ENCODE measurements around the gene CUL3.

- TF ChIP-seq CTCF (IDR thresholded peaks at IDR 0.05; ENCODE audit: poor library complexity) (no peak), EZH2 (IDR thresholded peaks at IDR 0.05; ENCODE audit: borderline replicate concordance) (no peak), EZH2phosphoT487 (IDR thresholded peaks at IDR 0.05; ENCODE audit: low read depth, severe bottlenecking, unreplicated experiment) (no peak)
These were observed 915 bp downstream of the CUL3 start for GRCh38 chr2:224584111-224584784.

Measured in hepatocyte (in vitro differentiated cells).